CD4-positive, alpha-beta T cell treated with Interleukin-1 beta for 1 hour (primary cell): ENCODE data around the gene RGS7.
"Not testable (repeated sequence)": the region's sequence is repeated elsewhere in the genome, so short reads cannot be mapped to it uniquely, and the experiment has no call there.

ENCODE experiments used
- DNase-seq, 2 donors: peaks; one replicate each; pipeline ENCODE4 v3.0.0-alpha.2; 2020 to 2022

Gene RGS7

DNA sequence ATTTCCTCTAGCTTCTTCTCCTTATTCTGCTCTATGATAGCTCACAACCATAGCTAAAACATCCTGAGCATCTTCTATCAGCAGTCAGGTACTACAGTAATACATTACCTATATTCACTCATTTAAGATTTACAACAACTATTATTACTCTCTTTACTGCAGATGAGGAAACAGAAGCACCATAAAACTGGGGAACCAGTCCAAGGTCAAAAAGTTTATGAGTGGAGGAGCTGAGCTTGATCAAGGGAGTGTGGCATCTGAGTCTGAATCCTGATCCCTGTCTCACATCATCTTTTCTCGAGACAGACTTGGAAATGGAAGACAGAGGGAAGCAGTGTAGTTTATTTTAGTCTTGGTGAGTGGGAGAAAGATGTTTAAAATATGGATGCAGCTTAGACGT lies 288.6 kb downstream of the RGS7 start:
- no peak for DNase-seq

DNA sequence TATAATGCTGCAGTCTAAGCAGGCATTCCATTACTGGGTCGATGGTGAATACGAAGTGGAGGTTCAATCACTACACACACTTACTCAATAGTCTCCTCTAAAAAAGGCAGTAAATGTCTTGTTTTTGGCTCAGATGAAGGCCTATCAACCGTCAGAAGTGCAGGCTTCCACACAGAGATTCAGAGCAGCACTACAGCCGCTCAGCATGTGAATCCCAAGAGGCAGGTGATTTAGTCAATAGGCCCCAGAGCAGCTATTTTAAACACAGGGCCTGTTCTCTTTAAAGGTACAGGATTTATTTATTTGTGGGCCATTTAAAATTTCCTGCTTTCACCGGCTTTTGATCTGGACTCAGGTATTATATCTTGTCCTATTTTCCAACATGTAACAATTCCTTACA lies 293.7 kb downstream of the RGS7 start:
- no peak for DNase-seq

DNA sequence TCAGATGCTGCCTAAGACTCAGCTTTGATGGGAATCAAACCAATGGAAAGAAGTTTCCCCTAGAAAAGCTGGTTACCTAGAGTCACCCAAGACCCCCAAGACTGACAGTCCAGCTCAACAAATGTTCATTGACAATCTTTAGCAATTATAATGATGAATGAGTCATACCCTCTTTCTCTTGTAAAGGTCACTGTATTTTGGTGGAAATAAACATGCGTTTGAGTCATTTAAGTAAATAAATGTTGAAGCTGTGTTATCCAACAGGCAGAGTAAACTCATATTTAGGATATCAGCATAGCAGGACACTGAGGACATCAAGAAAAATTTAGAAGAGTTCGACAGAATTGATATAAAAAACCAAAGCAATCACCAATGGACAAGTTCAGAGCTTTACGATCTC lies 295.9 kb downstream of the RGS7 start:
- DNase-seq = no peak

DNA sequence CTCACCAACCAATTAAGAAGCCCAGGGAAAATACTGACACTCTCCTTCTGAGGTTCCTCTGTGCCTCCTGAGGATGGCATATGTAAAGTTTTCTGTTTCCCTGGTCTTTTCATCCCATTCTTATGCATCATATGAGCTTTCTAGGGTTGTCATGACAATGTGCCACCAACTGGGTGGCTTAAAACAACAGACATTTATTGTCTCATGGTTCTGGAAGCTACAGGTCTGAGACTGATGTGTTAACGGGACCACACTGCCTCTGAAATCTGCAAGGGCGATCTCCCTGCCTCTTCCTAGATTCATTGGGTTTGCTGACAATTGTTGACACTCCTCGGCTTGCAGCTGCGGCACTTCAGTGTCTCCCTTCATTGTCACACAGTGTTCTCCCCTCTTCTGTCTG lies 308.4 kb downstream of the RGS7 start:
- DNase-seq = no peak

DNA sequence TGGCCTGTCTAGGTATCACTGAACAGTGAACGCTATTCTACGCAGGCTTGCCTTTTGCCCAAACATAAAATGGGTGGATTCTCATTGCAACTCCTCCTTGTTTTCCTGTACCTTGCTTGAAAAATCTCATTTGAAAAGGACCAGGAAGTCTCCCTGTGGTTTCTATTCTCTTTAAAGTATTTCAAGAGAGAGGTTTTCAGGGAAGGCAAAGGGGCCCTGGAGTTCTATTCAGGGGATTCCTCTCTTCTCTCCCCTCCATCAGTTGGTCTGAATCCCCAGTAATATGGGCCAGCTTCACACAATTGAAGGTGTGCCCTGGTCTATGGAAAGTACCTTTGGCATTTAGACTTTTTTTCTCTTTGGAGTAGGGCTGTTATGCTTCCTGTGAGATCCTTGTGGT lies 311.3 kb downstream of the RGS7 start:
- DNase-seq = no peak

DNA sequence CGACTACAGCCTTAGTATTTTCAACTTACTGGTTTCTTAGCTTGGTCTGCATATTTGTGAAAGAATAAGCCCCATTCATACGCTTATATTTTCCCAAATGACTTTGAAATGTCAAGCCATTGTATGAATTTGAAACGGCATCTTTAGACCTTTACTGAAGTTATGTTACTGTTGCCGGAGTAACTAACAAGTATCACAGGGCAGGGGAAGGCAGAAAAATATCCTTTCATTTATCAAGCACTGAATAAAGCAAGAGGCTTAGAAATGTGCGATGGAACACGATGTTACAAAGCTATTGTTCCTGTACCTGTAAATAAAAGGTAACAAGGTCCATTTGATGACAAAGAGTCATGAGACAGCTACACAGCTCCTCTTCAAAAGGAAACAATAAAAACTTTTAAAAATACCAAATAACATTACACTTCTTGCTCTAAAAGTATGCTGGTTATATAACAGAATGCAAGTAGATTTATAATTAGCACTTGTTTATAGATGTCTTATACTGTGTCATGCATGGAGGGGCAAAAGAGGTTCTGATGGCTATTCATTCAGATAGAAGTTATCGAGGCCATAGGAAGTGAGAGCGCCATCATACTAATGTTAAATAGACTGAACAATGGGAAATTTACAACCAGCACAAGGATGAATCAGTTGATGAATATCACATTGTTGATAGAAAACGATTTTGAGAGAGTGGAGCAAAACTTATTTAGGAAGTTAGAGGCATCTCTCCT lies 322.6 kb downstream of the RGS7 start:
- DNase-seq = no peak

DNA sequence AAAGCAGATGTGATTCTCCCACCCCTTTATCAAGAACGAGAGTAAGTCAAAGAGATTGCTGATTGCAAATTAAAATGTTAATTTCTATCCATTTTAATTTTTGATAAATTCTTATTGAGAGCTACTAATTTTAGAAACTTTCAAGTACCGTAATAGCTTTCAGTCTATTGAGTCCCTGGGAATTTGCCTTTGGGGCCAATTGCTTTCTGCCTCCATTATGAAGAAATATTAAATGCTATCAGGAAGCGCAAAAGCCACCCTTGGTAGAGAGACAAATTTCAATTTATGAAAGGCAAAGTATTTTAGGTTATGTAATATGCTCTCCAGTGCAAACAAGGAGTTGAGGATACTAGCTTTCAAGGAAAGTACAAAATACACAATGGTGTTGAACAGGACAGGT lies 332.2 kb downstream of the RGS7 start:
- no peak for DNase-seq

DNA sequence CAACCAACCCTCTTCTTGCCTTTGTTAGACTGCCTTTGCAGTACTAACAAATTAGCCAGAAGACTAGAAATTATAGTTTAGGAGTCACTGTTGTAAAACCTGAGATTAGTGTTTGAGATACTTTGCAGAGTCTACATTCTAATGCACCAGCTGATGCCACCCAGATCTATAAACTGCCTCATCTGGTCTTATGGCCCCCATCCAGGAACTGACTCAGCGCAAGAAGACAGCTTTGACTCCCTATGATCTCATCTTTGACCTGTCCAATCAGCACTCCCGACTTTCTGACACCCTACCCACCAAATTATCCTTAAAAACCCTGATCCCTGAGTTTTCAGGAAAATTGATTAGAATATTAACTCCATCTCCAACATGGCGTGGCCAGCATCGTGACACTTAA lies 334.6 kb downstream of the RGS7 start:
- DNase-seq = no peak

DNA sequence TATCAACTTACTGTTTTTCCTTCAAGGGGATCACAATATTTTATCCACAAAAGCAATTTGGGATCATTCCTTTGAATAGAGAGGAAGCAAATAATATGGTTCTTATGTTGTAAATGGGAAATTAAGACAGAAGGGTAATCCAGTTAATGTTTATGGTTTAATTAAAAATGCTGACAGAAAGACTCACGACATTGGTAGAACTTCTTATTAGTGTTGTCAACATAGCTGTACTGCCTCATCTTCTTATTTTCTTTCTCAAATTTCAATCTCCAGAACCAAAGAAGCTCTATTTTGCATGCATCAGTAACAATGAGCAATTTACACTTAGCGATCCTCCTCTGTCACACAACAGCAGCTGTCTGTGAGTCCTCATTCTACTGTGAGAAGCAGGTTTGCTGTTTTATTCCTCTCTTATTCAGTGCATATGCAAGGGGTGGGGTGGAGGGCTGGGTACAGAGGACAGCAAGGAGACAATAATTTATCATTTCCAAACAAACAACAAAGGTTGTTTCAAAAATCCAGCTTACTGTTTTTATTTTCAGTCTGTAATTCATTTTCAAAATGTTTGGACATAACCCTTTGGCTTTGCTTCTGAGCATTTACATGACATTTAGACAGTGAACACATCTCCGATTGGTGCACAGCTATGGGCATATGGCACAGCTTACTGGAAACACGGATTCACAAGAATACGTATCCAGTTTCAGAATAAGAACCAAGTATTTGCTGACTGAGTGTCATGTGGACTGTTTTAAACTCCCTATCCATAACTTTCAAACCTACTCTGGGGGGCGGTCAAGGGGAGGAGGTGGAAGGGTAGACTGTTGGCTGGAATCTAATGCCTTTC lies 335.9 kb downstream of the RGS7 start:
- no peak for DNase-seq

DNA sequence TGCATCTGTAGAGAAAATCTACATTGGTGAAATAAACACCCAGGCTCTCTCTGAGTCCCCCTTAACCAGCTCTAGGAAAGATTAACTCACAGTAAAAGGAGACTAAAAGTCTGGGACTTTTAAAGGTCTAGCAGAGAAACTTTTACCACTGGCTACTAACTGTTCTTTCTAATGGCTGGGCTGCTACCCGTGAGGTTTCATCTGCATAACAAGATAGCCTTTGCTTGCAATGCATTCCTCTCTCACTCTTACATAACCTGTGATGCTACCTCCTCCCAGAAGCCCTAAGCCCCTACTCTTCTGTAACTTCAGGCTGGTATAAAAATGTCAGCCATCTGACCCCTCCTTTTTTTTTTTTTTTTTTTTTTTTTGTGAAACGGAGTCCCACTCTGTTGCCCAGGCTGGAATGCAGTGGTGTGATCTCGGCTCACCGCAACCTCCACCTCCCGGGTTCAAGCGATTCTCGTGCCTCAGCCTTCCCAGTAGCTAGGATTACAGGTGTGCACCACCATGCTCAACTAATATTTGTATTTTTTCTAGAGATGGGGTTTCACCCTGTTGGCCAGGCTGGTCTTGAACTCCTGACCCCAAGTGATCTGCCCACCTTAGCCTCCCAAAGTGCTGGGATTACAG lies 344.2 kb downstream of the RGS7 start:
- no peak for DNase-seq

DNA sequence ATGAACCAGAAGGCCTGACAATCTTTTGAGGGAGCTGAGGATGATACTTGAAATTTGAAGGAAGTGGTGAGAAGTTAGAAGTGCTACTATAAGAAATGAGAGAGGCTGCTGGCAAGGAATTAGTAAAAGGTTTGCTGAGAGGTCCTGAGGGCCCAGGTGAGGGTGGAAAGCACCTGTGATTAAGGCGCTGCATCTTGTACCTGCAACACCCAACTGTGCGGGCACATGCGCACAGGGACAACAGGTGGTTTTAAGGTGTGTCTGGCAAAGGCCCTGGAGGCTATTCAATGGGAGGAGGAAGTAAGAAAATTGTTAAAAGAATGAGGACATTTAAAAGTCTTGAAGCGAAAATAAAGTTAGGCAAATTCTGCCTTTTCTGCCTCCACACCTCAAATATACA lies 349.3 kb downstream of the RGS7 start:
- no peak for DNase-seq

DNA sequence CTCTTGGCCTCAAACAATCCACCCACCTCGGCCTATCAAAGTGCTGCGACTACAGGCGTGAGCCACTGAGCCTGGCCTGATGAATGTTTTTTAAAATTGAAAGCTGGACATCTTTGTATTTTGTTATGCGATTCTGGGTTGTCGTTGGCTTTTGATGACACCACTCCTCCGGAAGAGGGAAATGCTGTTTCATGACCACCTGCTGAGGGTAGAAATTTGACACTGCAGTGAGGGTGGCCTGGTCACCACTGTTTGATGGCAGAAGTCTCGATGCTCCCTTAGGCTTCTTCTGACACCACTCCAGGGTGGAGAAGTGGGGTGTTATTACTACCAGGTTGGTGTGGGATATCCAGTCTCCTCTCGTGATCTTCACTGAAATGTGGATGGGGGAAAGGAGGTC lies 357.2 kb downstream of the RGS7 start:
- no peak for DNase-seq

DNA sequence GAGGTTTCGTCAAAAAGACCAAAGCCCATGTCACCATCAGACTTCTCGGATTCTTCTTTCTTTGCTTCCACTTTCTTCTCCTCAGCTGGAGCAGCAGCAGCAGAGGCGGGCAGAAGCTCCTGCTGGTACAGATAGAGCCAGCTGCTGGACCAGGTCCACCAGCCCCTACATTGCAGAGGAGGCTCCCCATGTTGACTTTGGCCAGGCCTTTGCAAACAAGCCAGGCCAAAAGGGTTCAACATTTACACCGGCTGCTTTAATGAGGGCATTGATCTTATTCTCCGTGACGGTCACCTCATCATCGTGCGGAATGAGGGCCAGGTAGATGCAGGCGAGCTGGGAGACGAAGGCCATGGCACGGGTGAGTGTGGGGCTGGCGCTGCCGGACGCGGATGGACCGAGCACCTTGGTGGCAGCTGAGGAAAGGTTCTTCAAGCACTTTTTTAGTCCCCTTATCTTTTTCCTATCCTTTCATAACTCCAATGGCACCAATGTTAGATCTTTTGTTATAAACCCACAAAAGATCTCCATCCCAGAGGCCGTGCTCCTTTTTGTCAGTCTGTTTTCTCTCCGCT lies 358.5 kb downstream of the RGS7 start:
- DNase-seq = no peak

DNA sequence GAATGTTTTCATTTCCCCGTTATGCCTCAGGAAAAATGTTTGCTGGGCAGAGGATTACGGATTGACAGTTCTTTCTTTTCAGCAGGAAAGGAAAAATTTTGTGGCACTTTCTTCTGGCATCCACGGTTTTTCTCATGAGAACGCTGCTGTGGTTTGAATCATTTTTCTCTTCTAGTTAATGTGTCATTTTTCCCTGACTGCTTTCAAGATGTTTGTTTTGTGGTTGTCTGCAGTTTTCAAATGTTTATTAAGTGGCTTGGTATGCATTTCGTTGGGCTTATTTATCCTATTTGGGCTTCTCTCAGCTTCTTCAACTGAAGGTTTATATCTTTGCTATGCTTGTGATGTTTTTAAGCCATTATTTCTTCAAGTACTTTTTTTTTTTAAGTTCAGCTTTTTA lies 359.0 kb downstream of the RGS7 start:
- DNase-seq = no peak

DNA sequence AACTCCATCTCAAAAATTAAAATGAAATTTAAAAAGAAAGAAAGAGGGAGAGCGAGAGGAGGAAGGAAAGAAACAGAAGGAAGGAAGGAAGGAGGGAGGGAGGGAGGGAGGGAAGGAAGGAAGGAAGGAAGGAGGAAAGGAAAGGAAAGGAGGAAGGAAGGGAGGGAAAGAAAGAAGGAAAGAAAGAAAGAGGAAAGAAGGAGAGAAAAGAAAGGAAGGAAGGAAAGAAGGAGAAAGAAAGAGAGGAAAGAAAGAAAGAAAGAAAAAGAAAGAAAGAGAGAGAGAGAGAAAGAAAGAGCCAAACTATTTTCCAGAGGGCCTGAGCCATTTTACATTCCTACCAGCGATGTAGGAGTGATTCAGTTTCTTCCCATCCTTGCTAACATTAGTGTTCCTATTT lies 364.0 kb downstream of the RGS7 start:
- no peak for DNase-seq

DNA sequence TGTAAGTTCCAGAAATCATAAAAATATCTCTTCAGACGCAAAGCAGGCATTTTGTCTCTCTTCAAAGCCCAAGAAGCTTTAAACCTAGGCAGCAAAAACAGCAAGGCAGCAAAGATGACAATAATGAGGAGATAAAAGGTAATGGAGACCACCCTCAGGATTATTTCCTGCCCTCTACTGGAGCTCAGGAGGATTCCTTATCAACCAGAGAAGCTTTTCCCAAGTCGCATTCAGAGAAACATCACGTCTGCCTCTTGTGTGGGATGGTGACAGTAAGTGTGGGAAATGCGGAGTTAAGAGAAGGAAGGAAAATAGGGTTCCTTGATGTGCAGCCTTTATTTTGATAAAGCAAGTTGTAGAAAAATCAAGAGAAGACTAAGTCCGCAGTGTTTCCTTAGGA lies 365.8 kb downstream of the RGS7 start:
- no peak for DNase-seq

DNA sequence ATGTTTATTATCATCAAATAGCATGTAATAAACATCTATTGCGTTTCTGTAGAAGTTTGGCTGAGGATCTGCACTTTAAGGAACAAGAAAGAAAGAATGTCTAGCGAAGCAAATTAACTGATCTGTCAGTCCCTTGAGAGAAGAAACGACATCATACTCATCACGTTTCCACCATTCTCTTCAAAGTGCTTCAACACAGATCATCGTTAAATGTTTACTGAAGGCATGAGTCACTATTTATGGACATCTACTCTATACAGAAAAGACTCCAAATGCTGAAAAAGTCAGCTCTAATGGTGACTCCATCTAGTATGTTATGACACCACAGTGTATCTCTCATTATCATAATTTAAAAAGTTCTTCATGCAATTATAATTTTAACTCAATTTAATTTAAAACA lies 369.1 kb downstream of the RGS7 start:
- no peak for DNase-seq

DNA sequence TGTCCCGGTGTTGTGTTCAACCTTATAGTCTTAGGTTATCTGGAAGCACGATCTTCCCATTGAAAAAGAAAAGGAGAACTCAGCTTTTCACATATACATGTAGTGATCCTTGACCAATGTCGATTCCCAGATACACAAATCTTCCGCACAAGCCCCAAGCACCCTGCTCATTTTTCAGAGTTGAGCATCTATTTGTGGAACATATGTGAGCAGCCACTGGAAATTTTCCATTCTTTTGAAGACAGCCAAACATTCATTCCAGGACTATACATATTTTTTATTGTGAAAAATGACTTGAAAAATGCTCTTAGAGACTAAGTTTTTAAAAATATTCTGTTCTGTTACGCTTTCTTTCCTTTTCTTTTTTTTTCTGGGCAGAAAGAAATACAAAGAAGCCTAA lies 371.9 kb downstream of the RGS7 start:
- DNase-seq = no peak

DNA sequence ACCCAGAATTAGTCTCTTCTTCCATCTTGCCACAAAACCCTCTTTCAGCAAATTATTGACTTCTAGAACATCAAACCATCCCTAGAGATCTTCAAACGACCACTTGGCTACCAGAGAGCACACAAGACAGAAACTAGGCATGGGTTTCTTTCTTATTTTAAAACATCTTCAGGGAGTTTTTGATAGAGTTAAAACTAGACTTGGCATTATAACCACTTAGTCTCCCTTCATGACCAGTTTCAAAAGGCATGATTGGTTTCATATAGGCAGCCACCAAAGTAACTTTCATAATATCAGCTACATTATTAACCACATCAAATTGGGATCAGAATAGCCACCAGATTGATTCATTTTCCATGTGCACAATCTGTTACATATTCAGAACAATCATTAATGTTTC lies 376.7 kb downstream of the RGS7 start:
- DNase-seq = no peak

DNA sequence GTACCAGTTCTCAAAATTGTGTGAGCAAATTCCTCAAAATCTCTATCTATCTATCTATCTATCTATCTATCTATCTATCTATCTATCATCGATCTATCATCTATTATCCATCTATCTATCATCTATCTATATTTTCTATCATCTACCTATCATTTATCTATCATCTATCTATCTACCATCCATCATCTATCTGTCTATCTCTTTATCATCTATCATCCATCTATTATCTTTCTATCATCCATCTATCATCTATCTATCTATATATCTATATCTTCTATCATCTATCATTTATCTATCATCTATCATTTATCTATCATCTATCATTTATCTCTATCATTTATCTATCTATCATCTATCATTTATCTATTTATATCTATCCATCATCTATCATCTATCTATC lies 380.3 kb downstream of the RGS7 start:
- DNase-seq = no peak

DNA sequence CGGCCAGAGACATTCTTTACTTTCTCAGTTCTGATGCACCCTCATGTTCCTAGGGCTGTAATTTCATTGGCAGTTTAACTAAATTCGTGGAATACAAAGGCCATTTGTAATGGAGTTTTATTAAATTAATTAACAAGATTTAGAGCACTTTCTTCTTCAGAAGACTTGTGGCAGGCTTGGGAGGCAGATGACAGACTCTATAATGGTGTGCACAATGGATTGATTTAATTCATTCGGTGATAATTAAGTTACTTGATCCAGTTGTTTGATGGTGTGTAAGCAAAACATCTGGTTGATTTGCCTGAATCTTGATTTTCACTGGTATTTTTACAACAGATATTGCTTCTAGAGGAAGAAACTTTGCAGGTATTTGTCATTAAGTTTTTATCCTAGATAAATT lies 383.1 kb downstream of the RGS7 start:
- no peak for DNase-seq

DNA sequence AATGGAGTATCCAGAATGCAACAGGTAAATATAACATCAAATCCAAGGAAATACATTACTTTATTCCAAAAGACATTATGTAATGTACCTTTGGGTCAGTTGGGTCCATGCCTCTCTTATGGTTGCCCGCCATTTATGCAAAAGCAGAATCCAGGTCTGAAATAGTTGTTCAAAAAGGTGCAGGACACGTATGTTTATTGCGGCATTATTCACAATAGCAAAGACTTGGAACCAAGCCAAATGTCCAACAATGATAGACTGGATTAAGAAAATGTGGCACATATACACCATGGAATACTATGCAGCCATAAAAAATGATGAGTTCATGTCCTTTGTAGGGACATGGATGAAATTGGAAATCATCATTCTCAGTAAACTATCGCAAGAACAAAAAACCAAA lies 384.9 kb downstream of the RGS7 start:
- DNase-seq = not testable (repeated sequence)

DNA sequence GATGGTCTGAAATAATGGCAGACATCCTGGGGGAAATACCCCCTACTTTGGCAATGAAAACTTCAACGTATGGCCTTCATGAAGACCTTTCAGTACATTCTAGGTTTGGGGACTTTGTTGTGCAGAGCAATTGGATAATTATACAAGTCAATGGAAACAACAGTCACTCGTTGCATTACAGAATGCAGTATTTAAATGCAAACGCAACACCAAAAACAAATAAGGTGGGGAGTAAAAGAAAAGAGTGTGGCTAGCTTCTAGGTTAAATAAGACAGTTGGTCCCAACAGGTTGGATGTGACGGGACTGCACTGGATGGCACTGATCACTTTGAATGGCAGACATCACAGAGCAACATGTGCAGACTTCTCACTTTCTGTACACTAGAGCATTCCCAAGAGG lies 386.8 kb downstream of the RGS7 start:
- no peak for DNase-seq

DNA sequence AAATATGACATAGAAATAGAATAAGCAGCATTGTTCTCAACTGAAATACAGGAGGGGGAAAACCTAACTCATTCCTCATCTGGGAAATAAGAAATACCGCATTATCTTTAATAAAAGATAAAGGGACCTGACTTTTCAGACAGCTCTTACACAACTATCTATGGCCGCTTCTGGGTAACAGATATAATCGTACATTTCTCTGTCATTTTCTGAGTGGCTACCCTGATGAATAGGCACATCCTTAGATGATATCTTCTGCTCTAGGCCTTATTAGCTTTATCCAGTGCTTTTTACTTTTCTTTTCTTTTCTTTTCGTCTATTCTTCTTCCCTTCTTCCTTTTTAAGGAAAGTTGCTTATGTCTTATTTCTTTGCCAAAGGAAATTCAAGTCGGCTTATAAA lies 388.1 kb downstream of the RGS7 start:
- no peak for DNase-seq
